ENCODE data around the gene FOXN3.
A peak's percentile ranks its signal among the peaks of the same experiment; 100 is the strongest.

Gene FOXN3

DNA sequence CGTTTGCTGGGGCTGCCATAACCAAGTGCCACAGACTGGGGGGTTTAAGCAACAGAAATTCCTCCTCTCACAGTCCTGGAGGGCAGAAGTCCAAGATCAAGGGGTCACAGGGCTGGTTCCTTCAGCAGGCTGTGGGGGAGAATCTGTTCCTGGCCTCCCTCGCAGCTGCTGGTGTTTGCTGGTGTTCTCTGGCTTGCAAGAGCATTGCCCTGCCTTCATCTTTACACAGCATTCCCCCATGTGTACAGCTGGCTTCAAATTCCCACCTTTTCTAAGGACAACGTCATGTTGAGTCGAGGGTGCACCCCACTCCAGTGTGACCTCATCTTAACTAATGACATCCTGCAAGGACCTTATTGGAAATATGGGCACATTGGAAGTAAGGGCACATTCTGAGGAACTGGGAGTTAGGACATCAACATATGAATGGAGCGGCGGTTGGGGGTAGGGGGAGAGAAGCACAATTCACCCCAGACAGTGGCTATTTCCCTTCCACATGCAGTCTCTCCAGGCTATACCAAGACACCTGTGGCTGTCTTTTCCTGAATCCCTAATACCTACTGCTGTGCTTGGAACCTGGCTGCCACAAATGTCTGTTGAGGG is 123.6 kb downstream of the FOXN3 start:
- H3K4me3 ChIP-seq (ENCODE audit: low read depth, low read length): peak overlapping the region; percentile 27
- no peak for DNase-seq (ENCODE audit: low read depth)
- TF ChIP-seq CTCF (IDR thresholded peaks at IDR 0.05; ENCODE audit: low read depth, low read length) (no peak), POLR2A (IDR thresholded peaks at IDR 0.05; ENCODE audit: extremely low read depth, insufficient read length) (no peak), MYC (IDR thresholded peaks at IDR 0.05; ENCODE audit: low read depth, low read length) (no peak)
- TF ChIP-seq, protein P1, sequence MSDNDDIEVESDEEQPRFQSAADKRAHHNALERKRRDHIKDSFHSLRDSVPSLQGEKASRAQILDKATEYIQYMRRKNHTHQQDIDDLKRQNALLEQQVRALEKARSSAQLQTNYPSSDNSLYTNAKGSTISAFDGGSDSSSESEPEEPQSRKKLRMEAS (IDR thresholded peaks at IDR 0.05; ENCODE audit: low read depth, low read length): no peak

GRCh38 chr14:89292579-89293313 is 124.3 kb downstream of the FOXN3 start:
- peak overlapping the region; percentile 38 for H3K4me3 ChIP-seq (ENCODE audit: low read depth, low read length)
- TF ChIP-seq POLR2A (IDR thresholded peaks at IDR 0.05; ENCODE audit: extremely low read depth, insufficient read length): no peak
- no peak for TF ChIP-seq CTCF (IDR thresholded peaks at IDR 0.05; ENCODE audit: low read depth, low read length)
- TF ChIP-seq MYC (IDR thresholded peaks at IDR 0.05; ENCODE audit: low read depth, low read length): 0 out of 2 replicates have a peak, but pooled peaks have one; percentile 13
- TF ChIP-seq, protein P1 (IDR thresholded peaks at IDR 0.05; ENCODE audit: low read depth, low read length): peak; percentile 56
- peak; percentile 83 for DNase-seq (ENCODE audit: low read depth)

DNA sequence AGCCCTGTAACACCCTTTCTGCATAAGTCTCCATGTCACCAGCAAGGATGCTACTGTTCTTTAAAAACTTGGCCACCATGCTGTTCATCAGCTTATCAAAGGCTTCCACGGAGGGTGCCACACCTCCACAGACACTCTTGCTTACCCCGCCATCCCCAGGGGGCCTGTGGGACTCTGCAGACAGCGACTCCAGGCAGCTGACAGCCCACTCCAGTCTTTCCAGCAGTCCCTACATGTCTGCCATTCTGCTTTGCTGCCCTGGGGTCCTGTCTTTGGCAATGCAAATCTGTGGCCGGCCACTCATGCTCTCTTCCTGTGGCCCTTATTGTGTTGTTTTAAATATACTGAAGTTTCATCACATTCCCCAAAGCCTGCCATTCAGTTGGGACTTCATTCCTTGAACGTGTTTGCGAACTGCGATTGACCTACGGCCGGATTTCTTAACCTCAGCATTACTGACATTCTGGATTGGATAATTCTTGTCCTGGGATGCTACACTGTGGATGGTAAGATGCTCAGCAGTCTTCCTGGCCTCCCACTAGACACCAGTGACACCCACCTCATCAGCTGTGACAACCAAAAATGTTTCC is 125.6 kb downstream of the FOXN3 start:
- TF ChIP-seq, protein P1 (IDR thresholded peaks at IDR 0.05; ENCODE audit: low read depth, low read length): no peak
- no peak for TF ChIP-seq CTCF (IDR thresholded peaks at IDR 0.05; ENCODE audit: low read depth, low read length)
- TF ChIP-seq POLR2A (IDR thresholded peaks at IDR 0.05; ENCODE audit: extremely low read depth, insufficient read length): no peak
- no peak for TF ChIP-seq MYC (IDR thresholded peaks at IDR 0.05; ENCODE audit: low read depth, low read length)
- no peak overlapping the region for H3K4me3 ChIP-seq (ENCODE audit: low read depth, low read length)
- DNase-seq (ENCODE audit: low read depth): no peak

GRCh38 chr14:89290813-89291212 is 126.2 kb downstream of the FOXN3 start:
- DNase-seq (ENCODE audit: low read depth): no peak
- no peak for TF ChIP-seq POLR2A (IDR thresholded peaks at IDR 0.05; ENCODE audit: extremely low read depth, insufficient read length)
- no peak for TF ChIP-seq CTCF (IDR thresholded peaks at IDR 0.05; ENCODE audit: low read depth, low read length)
- TF ChIP-seq, protein P1 (IDR thresholded peaks at IDR 0.05; ENCODE audit: low read depth, low read length): no peak
- TF ChIP-seq MYC (IDR thresholded peaks at IDR 0.05; ENCODE audit: low read depth, low read length): no peak
- H3K4me3 ChIP-seq (ENCODE audit: low read depth, low read length): no peak overlapping the region

- TF ChIP-seq, protein P1 (IDR thresholded peaks at IDR 0.05; ENCODE audit: low read depth, low read length): 0 out of 2 replicates have a peak, but pooled peaks have one; percentile 4
- TF ChIP-seq CTCF (IDR thresholded peaks at IDR 0.05; ENCODE audit: low read depth, low read length): no peak
- no peak overlapping the region for H3K4me3 ChIP-seq (ENCODE audit: low read depth, low read length)
- no peak for DNase-seq (ENCODE audit: low read depth)
Measured at GRCh38 chr14:89289477-89289876, 127.6 kb downstream of the FOXN3 start.
